HEK293T (cell line): Measurements from ENCODE around the gene EXOC3L2.
"Not testable (repeated sequence)": the region's sequence is repeated elsewhere in the genome, so short reads cannot be mapped to it uniquely, and the experiment has no call there.

Experiments
- CTCF ChIA-PET: fragments of 350-600 bp; formaldehyde crosslinking; extraction: SDS; loops from one replicate; lab custom pipeline; 2021; ENCODE audit warnings: antibody characterized with exemption, inconsistent platforms; lab: Yijun Ruan, JAX
- POLR2A ChIA-PET: fragments of 350-600 bp; formaldehyde crosslinking; extraction: SDS; loops from one replicate; lab custom pipeline; 2020; ENCODE audit warnings: antibody characterized with exemption, inconsistent platforms; lab: Yijun Ruan, JAX
- DNase-seq: peaks from one replicate; pipeline ENCODE4 v3.0.0; 2012; ENCODE audit warnings: mixed read lengths; ENCODE audit errors: extremely low spot score
- ARNT ChIP-seq: fragments of 450-650 bp; IDR thresholded peaks from 2 replicates; pipeline ENCODE4 v1.6.1; 2017; ENCODE audit warnings: mild to moderate bottlenecking
- BHLHE40 ChIP-seq: fragments of 450-650 bp; IDR thresholded peaks from 2 replicates; pipeline ENCODE4 v1.6.1; 2016; ENCODE audit warnings: mild to moderate bottlenecking, moderate library complexity, borderline replicate concordance
- CTBP1 ChIP-seq: fragments of 450-650 bp; IDR thresholded peaks from 2 replicates; pipeline ENCODE4 v1.6.1; 2016; ENCODE audit warnings: borderline replicate concordance
- ELF4 ChIP-seq: fragments of 450-650 bp; IDR thresholded peaks from 2 replicates; pipeline ENCODE4 v1.6.1; 2017; ENCODE audit warnings: antibody characterized with exemption
- FOXA1 ChIP-seq: fragments of 450-650 bp; IDR thresholded peaks from 2 replicates; pipeline ENCODE4 v1.6.1; 2016; ENCODE audit warnings: mild to moderate bottlenecking
- FOXK2 ChIP-seq: fragments of 450-650 bp; IDR thresholded peaks from 2 replicates; pipeline ENCODE4 v1.6.1; 2016; ENCODE audit warnings: mild to moderate bottlenecking
- FOXM1 ChIP-seq: fragments of 450-650 bp; IDR thresholded peaks from 2 replicates; pipeline ENCODE4 v1.6.1; 2017; ENCODE audit warnings: mild to moderate bottlenecking, borderline replicate concordance
- HDGF ChIP-seq: fragments of 450-650 bp; IDR thresholded peaks from 2 replicates; pipeline ENCODE4 v1.6.1; 2017; ENCODE audit warnings: antibody characterized with exemption, borderline replicate concordance
- L3MBTL2 ChIP-seq: fragments of 450-650 bp; conservative IDR thresholded peaks from 2 replicates; pipeline ENCODE4 v1.6.1; 2016; ENCODE audit warnings: mild to moderate bottlenecking
- LEF1 ChIP-seq: fragments of 450-650 bp; IDR thresholded peaks from 2 replicates; pipeline ENCODE4 v1.6.1; 2017; ENCODE audit warnings: mild to moderate bottlenecking, borderline replicate concordance
- NFRKB ChIP-seq: fragments of 450-650 bp; IDR thresholded peaks from 2 replicates; pipeline ENCODE4 v1.6.1; 2016; ENCODE audit warnings: mild to moderate bottlenecking, moderate library complexity
- SP1 ChIP-seq: fragments of 450-650 bp; IDR thresholded peaks from 2 replicates; pipeline ENCODE4 v1.6.1; 2017
- SUZ12 ChIP-seq: fragments of 450-650 bp; IDR thresholded peaks from 2 replicates; pipeline ENCODE4 v1.6.1; 2016; ENCODE audit warnings: mild to moderate bottlenecking
- TARDBP ChIP-seq: fragments of 450-650 bp; IDR thresholded peaks from 2 replicates; pipeline ENCODE4 v1.6.1; 2016
- ZNF384 ChIP-seq: fragments of 450-650 bp; IDR thresholded peaks from 2 replicates; pipeline ENCODE4 v1.6.1; 2016
- TF ChIP-seq, protein P1 (sequence below): fragments of 450-650 bp; IDR thresholded peaks from 2 replicates; pipeline ENCODE4 v1.6.1; 2016

Gene EXOC3L2

GRCh38 chr19:45234089-45234869 lies 10.9 kb downstream of the EXOC3L2 start:
- CTCF ChIA-PET: no interaction called here
- TF ChIP-seq LEF1 (no peak), ARNT (no peak), FOXA1 (no peak), FOXM1 (no peak), TARDBP (no peak), SUZ12 (no peak), NFRKB (no peak), BHLHE40 (no peak), SP1 (no peak), CTBP1 (no peak), L3MBTL2 (no peak), ZNF384 (no peak), ELF4 (no peak), HDGF (no peak), FOXK2 (no peak)
- TF ChIP-seq, protein P1, sequence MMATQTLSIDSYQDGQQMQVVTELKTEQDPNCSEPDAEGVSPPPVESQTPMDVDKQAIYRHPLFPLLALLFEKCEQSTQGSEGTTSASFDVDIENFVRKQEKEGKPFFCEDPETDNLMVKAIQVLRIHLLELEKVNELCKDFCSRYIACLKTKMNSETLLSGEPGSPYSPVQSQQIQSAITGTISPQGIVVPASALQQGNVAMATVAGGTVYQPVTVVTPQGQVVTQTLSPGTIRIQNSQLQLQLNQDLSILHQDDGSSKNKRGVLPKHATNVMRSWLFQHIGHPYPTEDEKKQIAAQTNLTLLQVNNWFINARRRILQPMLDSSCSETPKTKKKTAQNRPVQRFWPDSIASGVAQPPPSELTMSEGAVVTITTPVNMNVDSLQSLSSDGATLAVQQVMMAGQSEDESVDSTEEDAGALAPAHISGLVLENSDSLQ: no peak
- DNase-seq: no peak
- POLR2A ChIA-PET: no interaction called here

- TF ChIP-seq BHLHE40: no peak
- TF ChIP-seq SUZ12: no peak
- TF ChIP-seq, protein P1: no peak
- no peak for TF ChIP-seq FOXM1
- no peak for TF ChIP-seq HDGF
- TF ChIP-seq NFRKB: no peak
- no peak for TF ChIP-seq CTBP1
- TF ChIP-seq FOXA1: no peak
- TF ChIP-seq TARDBP: no peak
- no peak for TF ChIP-seq ZNF384
- TF ChIP-seq SP1: no peak
- TF ChIP-seq ELF4: no peak
- no peak for TF ChIP-seq L3MBTL2
- POLR2A ChIA-PET: no interaction called here
- DNase-seq: no peak
- CTCF ChIA-PET: no interaction called here
Observed at GRCh38 chr19:45231891-45232290, 13.3 kb downstream of the EXOC3L2 start.

DNA sequence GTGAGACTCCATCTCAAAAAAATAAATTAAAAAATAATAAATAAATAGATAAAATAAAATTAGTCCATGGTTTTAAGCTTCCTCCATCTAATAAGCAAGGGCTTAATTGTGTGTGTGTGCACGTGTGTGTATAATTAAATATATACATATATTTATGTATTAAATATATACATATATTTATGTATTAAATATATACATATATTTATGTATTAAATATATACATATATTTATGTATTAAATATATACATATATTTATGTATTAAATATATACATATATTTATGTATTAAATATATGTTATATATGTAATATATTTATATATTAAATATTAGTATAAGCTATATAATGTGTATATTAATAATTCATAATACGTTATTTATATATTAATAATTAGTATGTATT lies 16.2 kb downstream of the EXOC3L2 start:
- POLR2A ChIA-PET, CTCF ChIA-PET, DNase-seq: not testable (repeated sequence)

- POLR2A ChIA-PET: no interaction called here
- CTCF ChIA-PET: no interaction called here
Observed at GRCh38 chr19:45224645-45225044, 20.6 kb downstream of the EXOC3L2 start.

GRCh38 chr19:45223879-45224278 lies 21.3 kb downstream of the EXOC3L2 start:
- CTCF ChIA-PET: interaction anchor here (0.7 kb wide), 1 partner anchor 108 kb away, joined by 3 read pairs; no protein-coding TSS in a partner anchor
- POLR2A ChIA-PET: no interaction called here

More at GRCh38 chr19:45224645-45225044, 20.6 kb downstream of the EXOC3L2 start:
- no peak for DNase-seq
- TF ChIP-seq L3MBTL2: no peak
- no peak for TF ChIP-seq HDGF
- no peak for TF ChIP-seq ELF4
- no peak for TF ChIP-seq FOXA1
- TF ChIP-seq LEF1: no peak
- TF ChIP-seq FOXK2: no peak
- TF ChIP-seq TARDBP: no peak
- no peak for TF ChIP-seq ZNF384
- no peak for TF ChIP-seq SP1
- TF ChIP-seq BHLHE40: no peak
- TF ChIP-seq FOXM1: no peak
- TF ChIP-seq NFRKB: no peak
- no peak for TF ChIP-seq ARNT
- TF ChIP-seq, protein P1: no peak
- no peak for TF ChIP-seq CTBP1
- no peak for TF ChIP-seq SUZ12

GRCh38 chr19:45222724-45223123 lies 22.5 kb downstream of the EXOC3L2 start:
- ChIA-PET POLR2A (no interaction called here), CTCF (no interaction called here)
- DNase-seq: no peak
- TF ChIP-seq BHLHE40 (no peak), LEF1 (no peak), L3MBTL2 (no peak), TARDBP (no peak), ELF4 (no peak), ZNF384 (no peak), NFRKB (no peak), SUZ12 (no peak), FOXA1 (no peak), ARNT (no peak), FOXK2 (no peak), SP1 (no peak), FOXM1 (no peak), HDGF (no peak), CTBP1 (no peak)
- TF ChIP-seq, protein P1: no peak

More at GRCh38 chr19:45223879-45224278, 21.3 kb downstream of the EXOC3L2 start:
- no peak for TF ChIP-seq CTBP1
- no peak for TF ChIP-seq TARDBP
- TF ChIP-seq HDGF: no peak
- no peak for TF ChIP-seq NFRKB
- TF ChIP-seq FOXK2: no peak
- no peak for TF ChIP-seq FOXA1
- DNase-seq: no peak
